RWPE2 (cell line): Measurements from ENCODE around the gene LRRC26.

Experiments
- ATAC-seq: fragments of 200-7000 bp; cut with Tn5 transposase; 3 replicates; pipeline ENCODE4 v1.9.1; 2021; ENCODE audit warnings: low read depth
- DNase-seq: peaks from one replicate; pipeline ENCODE4 v3.0.0-alpha.2; 2020; ENCODE audit warnings: low spot score
- H3K27ac ChIP-seq: fragments of 450-650 bp; 2 replicates; pipeline ENCODE4 v1.5.1; 2017; ENCODE audit warnings: mild to moderate bottlenecking; ENCODE audit not compliant: poor library complexity, severe bottlenecking
- H3K27me3 ChIP-seq: fragments of 250-450 bp; sonication (Bioruptor Pico); 2 replicates; pipeline ENCODE4 v1.5.1; 2021; ENCODE audit warnings: mild to moderate bottlenecking, moderate library complexity; ENCODE audit not compliant: insufficient read depth, poor library complexity, severe bottlenecking
- H3K36me3 ChIP-seq: fragments of 250-450 bp; sonication (Bioruptor Pico); 2 replicates; pipeline ENCODE4 v1.5.1; 2020; ENCODE audit warnings: low read depth, mild to moderate bottlenecking, moderate library complexity
- H3K4me1 ChIP-seq: fragments of 250-450 bp; sonication (Bioruptor Pico); 2 replicates; pipeline ENCODE4 v1.5.1; 2021; ENCODE audit warnings: mild to moderate bottlenecking, moderate library complexity; ENCODE audit not compliant: insufficient read depth, poor library complexity, severe bottlenecking
- H3K4me3 ChIP-seq: fragments of 250-450 bp; sonication (Bioruptor Pico); 2 replicates; pipeline ENCODE4 v1.5.1; 2021; ENCODE audit warnings: mild to moderate bottlenecking, moderate library complexity; ENCODE audit not compliant: severe bottlenecking
- H3K9me3 ChIP-seq: fragments of 250-450 bp; sonication (Bioruptor Pico); 2 replicates; pipeline ENCODE4 v1.5.1; 2021; ENCODE audit warnings: mild to moderate bottlenecking, moderate library complexity; ENCODE audit not compliant: severe bottlenecking
- TF ChIP-seq, protein P1 (sequence below): fragments of 450-650 bp; IDR thresholded peaks from one replicate; pipeline ENCODE4 v1.5.1; 2017; ENCODE audit warnings: mild to moderate bottlenecking, moderate library complexity; ENCODE audit not compliant: poor library complexity, severe bottlenecking

The LRRC26 gene

GRCh38 chr9:137183980-137184595 is 14.2 kb upstream of the LRRC26 start:
- H3K27ac ChIP-seq: no peak overlapping the region
- peaks cover 33% of the 10 kb centered on the region for H3K36me3 ChIP-seq
- no peaks in the 10 kb centered on the region for H3K27me3 ChIP-seq
- no peak for ATAC-seq
- H3K9me3 ChIP-seq: no peaks in the 10 kb centered on the region
- peaks cover 5% of the 10 kb centered on the region for H3K4me1 ChIP-seq
- H3K4me3 ChIP-seq: no peak overlapping the region
- TF ChIP-seq, protein P1, sequence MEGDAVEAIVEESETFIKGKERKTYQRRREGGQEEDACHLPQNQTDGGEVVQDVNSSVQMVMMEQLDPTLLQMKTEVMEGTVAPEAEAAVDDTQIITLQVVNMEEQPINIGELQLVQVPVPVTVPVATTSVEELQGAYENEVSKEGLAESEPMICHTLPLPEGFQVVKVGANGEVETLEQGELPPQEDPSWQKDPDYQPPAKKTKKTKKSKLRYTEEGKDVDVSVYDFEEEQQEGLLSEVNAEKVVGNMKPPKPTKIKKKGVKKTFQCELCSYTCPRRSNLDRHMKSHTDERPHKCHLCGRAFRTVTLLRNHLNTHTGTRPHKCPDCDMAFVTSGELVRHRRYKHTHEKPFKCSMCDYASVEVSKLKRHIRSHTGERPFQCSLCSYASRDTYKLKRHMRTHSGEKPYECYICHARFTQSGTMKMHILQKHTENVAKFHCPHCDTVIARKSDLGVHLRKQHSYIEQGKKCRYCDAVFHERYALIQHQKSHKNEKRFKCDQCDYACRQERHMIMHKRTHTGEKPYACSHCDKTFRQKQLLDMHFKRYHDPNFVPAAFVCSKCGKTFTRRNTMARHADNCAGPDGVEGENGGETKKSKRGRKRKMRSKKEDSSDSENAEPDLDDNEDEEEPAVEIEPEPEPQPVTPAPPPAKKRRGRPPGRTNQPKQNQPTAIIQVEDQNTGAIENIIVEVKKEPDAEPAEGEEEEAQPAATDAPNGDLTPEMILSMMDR: no peak
- DNase-seq: no peak

GRCh38 chr9:137182836-137183235 is 13.0 kb upstream of the LRRC26 start:
- ATAC-seq (no peak), DNase-seq (no peak)
- Histone ChIP-seq H3K9me3 (no peaks in the 10 kb centered on the region), H3K4me3 (no peak overlapping the region), H3K4me1 (peaks cover 5% of the 10 kb centered on the region), H3K27ac (no peak overlapping the region), H3K36me3 (peaks cover 33% of the 10 kb centered on the region), H3K27me3 (no peaks in the 10 kb centered on the region)
- TF ChIP-seq, protein P1: no peak

- TF ChIP-seq, protein P1: no peak
- Histone ChIP-seq H3K36me3 (peaks cover 24% of the 10 kb centered on the region), H3K4me1 (no peaks in the 10 kb centered on the region), H3K4me3 (no peak overlapping the region), H3K9me3 (no peaks in the 10 kb centered on the region), H3K27me3 (no peaks in the 10 kb centered on the region), H3K27ac (no peak overlapping the region)
- DNase-seq (no peak), ATAC-seq (no peak)
These were observed 11.8 kb upstream of the LRRC26 start for GRCh38 chr9:137181680-137182079.

DNA sequence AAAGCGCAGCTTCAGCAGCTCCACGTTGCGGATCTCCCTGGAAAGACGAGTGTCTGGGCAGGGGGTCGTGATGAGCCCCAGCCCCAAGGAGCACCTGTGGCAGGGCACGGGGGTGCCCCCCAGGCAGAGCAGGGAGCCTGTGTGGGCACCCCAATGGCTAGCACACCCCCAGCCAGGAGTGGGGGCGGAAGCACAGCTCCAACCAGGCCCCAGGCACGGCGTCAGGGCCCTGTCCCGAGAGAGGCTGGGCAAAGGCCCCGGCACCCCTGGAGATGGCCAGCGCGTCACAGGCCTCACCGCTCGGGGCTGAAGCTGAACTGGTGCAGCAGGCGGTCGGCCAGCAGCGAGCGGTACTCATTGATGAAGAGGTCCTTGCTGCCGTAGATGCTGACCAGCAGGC is 10.6 kb upstream of the LRRC26 start:
- H3K27ac ChIP-seq: no peak overlapping the region
- H3K27me3 ChIP-seq: no peaks in the 10 kb centered on the region
- TF ChIP-seq, protein P1: no peak
- H3K9me3 ChIP-seq: no peaks in the 10 kb centered on the region
- H3K36me3 ChIP-seq: peaks cover 24% of the 10 kb centered on the region
- H3K4me3 ChIP-seq: no peak overlapping the region
- no peaks in the 10 kb centered on the region for H3K4me1 ChIP-seq
- ATAC-seq (no peak), DNase-seq (no peak)

DNA sequence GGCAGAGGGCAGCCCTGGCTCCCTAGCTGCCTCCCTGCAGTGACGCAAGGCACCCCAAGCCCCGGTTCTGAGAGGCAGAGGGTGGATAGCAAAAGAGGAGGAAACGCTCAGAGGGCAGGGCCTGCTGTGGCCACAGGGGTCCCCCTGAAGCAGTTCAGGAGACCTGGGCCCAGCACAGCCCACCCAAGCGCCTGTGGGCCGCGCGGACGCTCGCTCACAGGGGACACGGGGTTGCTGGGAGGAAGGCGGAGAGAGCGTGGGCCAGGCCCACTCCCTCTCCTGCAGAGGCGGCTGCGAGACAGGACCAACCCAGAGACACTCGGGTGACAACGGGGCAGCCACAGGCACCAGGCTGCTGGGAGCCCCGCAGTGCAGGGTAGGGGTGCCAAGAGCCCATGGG is 9.9 kb upstream of the LRRC26 start:
- H3K9me3 ChIP-seq: no peaks in the 10 kb centered on the region
- no peak overlapping the region for H3K27ac ChIP-seq
- H3K36me3 ChIP-seq: peaks cover 24% of the 10 kb centered on the region
- TF ChIP-seq, protein P1: no peak
- H3K4me1 ChIP-seq: no peaks in the 10 kb centered on the region
- H3K4me3 ChIP-seq: no peak overlapping the region
- no peak for ATAC-seq
- DNase-seq: no peak
- H3K27me3 ChIP-seq: peaks cover 6% of the 10 kb centered on the region
